HepG2 (cell line): Measurements from ENCODE around the gene RNF5. TPM values are rescaled to one million over a fixed set of nuclear protein-coding genes. Genes with fewer than 3 reads are reported as not detected.

Experiments used
- ATAC-seq: fragments of 200-7000 bp; cut with Tn5 transposase; 3 replicates; pipeline ENCODE4 v1.9.1; 2020; ENCODE audit warnings: mild to moderate bottlenecking, moderate library complexity
- BruUV-seq: library from RNA; stranded (reverse); fragments of 400-500 nt; replicated peaks from 2 replicates; lab custom pipeline; 2021; lab: Mats Ljungman, UMichigan
- CTCF ChIA-PET: fragments of 300-600 bp; formaldehyde crosslinking; extraction: SDS; loops from one replicate; lab custom pipeline; 2021; ENCODE audit warnings: low total read pairs, inconsistent platforms, low intra/inter-chr PET ratio; lab: Yijun Ruan, JAX
- POLR2A ChIA-PET: fragments of 350-600 bp; sonication (Branson Sonifier 250); formaldehyde crosslinking; loops from one replicate; lab custom pipeline; 2020; ENCODE audit warnings: antibody characterized with exemption, inconsistent platforms; lab: Yijun Ruan, JAX
- DNase-seq: peaks from one replicate; pipeline ENCODE4 v3.0.0-alpha.2; 2015; ENCODE audit warnings: low spot score
- FAIRE-seq: peaks from 3 replicates; lab custom pipeline; 2011; peaks lifted over from hg19 to GRCh38; lab: Jason Lieb, UNC
- H2AFZ ChIP-seq: one replicate; pipeline ENCODE4 v1.6.1; 2011; ENCODE audit warnings: low read length, inconsistent platforms
- H3K27ac ChIP-seq: fragments of 300-600 bp; 3 replicates; pipeline ENCODE4 v1.8.0; 2011; ENCODE audit warnings: mixed run types, mild to moderate bottlenecking, mixed read lengths, low read length, inconsistent platforms; ENCODE audit not compliant: insufficient read depth; ENCODE audit errors: extremely low read length
- H3K27me3 ChIP-seq, 2 experiments: fragments of 200-600 bp in 1 of 2; 2 replicates in 1 of 2; 3 replicates in 1 of 2; pipeline versions ENCODE4 v1.6.0 to v1.8.0; 2011; ENCODE audit warnings: low read length in 2 of 2, mild to moderate bottlenecking in 2 of 2, moderate library complexity in 2 of 2, inconsistent platforms in 1 of 2; ENCODE audit not compliant: insufficient read depth in 2 of 2, control insufficient read depth in 1 of 2
- H3K36me3 ChIP-seq, 2 experiments: fragments of 200-600 bp in 1 of 2; replicated peaks in 1 of 2; 2 replicates in 1 of 2; 3 replicates in 1 of 2; pipeline versions ENCODE4 v1.5.1 to v1.8.0; 2011; ENCODE audit warnings: low read length in 2 of 2, inconsistent platforms in 1 of 2; ENCODE audit not compliant: insufficient read depth in 2 of 2, control insufficient read depth in 1 of 2
- H3K4me1 ChIP-seq: 2 replicates; pipeline ENCODE4 v1.5.1; 2012; ENCODE audit warnings: low read length, inconsistent platforms; ENCODE audit not compliant: insufficient read depth
- H3K4me2 ChIP-seq: 2 replicates; pipeline ENCODE4 v1.6.0; 2011; ENCODE audit warnings: low read depth, low read length, inconsistent platforms
- H3K4me3 ChIP-seq, 3 experiments: fragments of 200-600 bp in 1 of 3; sonication (generic), shearing (Covaris generic) in 1 of 3; replicated peaks in 1 of 3; 2 replicates each; pipeline ENCODE4 v1.5.1; 2011 to 2016; ENCODE audit warnings: low read length in 3 of 3, inconsistent platforms in 2 of 3, low read depth in 2 of 3, mild to moderate bottlenecking in 2 of 3, control low read depth in 1 of 3, mixed read lengths in 1 of 3; ENCODE audit not compliant: insufficient read depth in 1 of 3
- H3K79me2 ChIP-seq: one replicate; pipeline ENCODE4 v1.6.1; 2011; ENCODE audit warnings: low read length, inconsistent platforms; ENCODE audit not compliant: insufficient read depth
- H3K9ac ChIP-seq: 2 replicates; pipeline ENCODE4 v1.6.0; 2011; ENCODE audit warnings: mild to moderate bottlenecking, low read depth, low read length, inconsistent platforms; ENCODE audit not compliant: insufficient read depth
- H3K9me3 ChIP-seq: 2 replicates; pipeline ENCODE4 v1.5.1; 2012; ENCODE audit warnings: mild to moderate bottlenecking, low read length
- H4K20me1 ChIP-seq: 2 replicates; pipeline ENCODE4 v1.6.0; 2011; ENCODE audit warnings: inconsistent platforms, mild to moderate bottlenecking, low read length, moderate library complexity; ENCODE audit not compliant: insufficient read depth
- FOXP1 ChIP-seq, 2 experiments: fragments of 450-650 bp in 1 of 2; IDR thresholded peaks; 2 replicates each; pipeline ENCODE4 v1.6.1; 2017 to 2018; ENCODE audit warnings: antibody characterized with exemption in 1 of 2
- HNRNPLL ChIP-seq: fragments of 200-400 bp; formaldehyde crosslinking; IDR thresholded peaks from 2 replicates; pipeline ENCODE4 v1.6.1; 2017; ENCODE audit warnings: mild to moderate bottlenecking, low read depth, low read length; ENCODE audit not compliant: poor library complexity, severe bottlenecking
- IRF9 ChIP-seq: sonication (generic); formaldehyde crosslinking; IDR thresholded peaks from 2 replicates; pipeline ENCODE4 v1.8.0; 2022; ENCODE audit warnings: missing genetic modification reagents, mild to moderate bottlenecking, borderline replicate concordance
- JARID2 ChIP-seq: sonication (generic); formaldehyde crosslinking; IDR thresholded peaks from 2 replicates; pipeline ENCODE4 v1.8.1; 2023; ENCODE audit warnings: missing genetic modification reagents, inconsistent platforms; ENCODE audit not compliant: insufficient replicate concordance
- PRPF4 ChIP-seq: fragments of 200-400 bp; formaldehyde crosslinking; IDR thresholded peaks from 2 replicates; pipeline ENCODE4 v1.6.1; 2016; ENCODE audit warnings: low read length, low read depth; ENCODE audit not compliant: poor library complexity, severe bottlenecking
- SNAPC5 ChIP-seq: sonication (generic); formaldehyde crosslinking; IDR thresholded peaks from 2 replicates; pipeline ENCODE4 v1.8.1; 2023; ENCODE audit warnings: mild to moderate bottlenecking, missing genetic modification reagents, borderline replicate concordance
- SP140L ChIP-seq: sonication (generic); formaldehyde crosslinking; IDR thresholded peaks from 2 replicates; pipeline ENCODE4 v1.4.0; 2020; ENCODE audit warnings: missing genetic modification reagents, borderline replicate concordance
- TBX2 ChIP-seq: sonication (generic); formaldehyde crosslinking; IDR thresholded peaks from 2 replicates; pipeline ENCODE4 v1.5.0; 2020; ENCODE audit warnings: missing genetic modification reagents, mild to moderate bottlenecking, borderline replicate concordance
- TFE3 ChIP-seq: IDR thresholded peaks from 2 replicates; pipeline ENCODE4 v1.6.1; 2016
- TRAFD1 ChIP-seq: sonication (generic); formaldehyde crosslinking; IDR thresholded peaks from 2 replicates; pipeline ENCODE4 v1.5.1; 2020; ENCODE audit warnings: missing genetic modification reagents, mild to moderate bottlenecking, borderline replicate concordance
- ZNF280B ChIP-seq: sonication (generic); formaldehyde crosslinking; IDR thresholded peaks from 2 replicates; pipeline ENCODE4 v1.5.0; 2020; ENCODE audit warnings: missing genetic modification reagents, mild to moderate bottlenecking, borderline replicate concordance
- ZNF883 ChIP-seq: sonication (generic); formaldehyde crosslinking; IDR thresholded peaks from 2 replicates; pipeline ENCODE4 v1.5.1; 2020; ENCODE audit warnings: mild to moderate bottlenecking, missing genetic modification reagents; ENCODE audit errors: not compliant biosample characterization
- WGBS: methylation state at CpG from one replicate; pipeline ENCODE4 v1.1.6; 2017; ENCODE audit warnings: low lambda C conversion rate; 5-methylcytosine and 5-hydroxymethylcytosine counted together
- in situ Hi-C: cut with HindIII; loops from 2 replicates; pipeline ENCODE4 v1.10.0; 2017; ENCODE audit warnings: low pct_unique_long_range_greater_than_20kb; ENCODE audit not compliant: extremely low pct_ligation_motif_present
- intact Hi-C: fragments of 100-400 bp; cut with micrococcal nuclease; formaldehyde crosslinking; loops from one replicate; pipeline ENCODE4 v1.10.0; 2022; ENCODE audit not compliant: unreplicated experiment
- polyA plus RNA-seq, 8 experiments: library from polyadenylated mRNA; depleted of rRNA in 3 of 8; stranded (reverse) in 7 of 8; unstranded in 1 of 8; fragments of >200 nt; fragmentation: Illumina TruSeq in 4 of 8; extraction: Trizol in 4 of 8; gene quantifications; 2 replicates each; pipeline versions ENCODE4 v1.2.1 to v1.2.3, GENCODE V29; 2011 to 2016; ENCODE audit warnings: low read depth in 4 of 8, missing spikeins in 1 of 8, mixed read lengths in 1 of 8; ENCODE audit not compliant: insufficient read depth in 1 of 8
- total RNA-seq, 5 experiments: library from RNA; depleted of rRNA; stranded (reverse); fragments of >200 nt; fragmentation: Illumina TruSeq; extraction: Trizol; gene quantifications; 2 replicates each; pipeline ENCODE4 v1.2.3, GENCODE V29; 2016; ENCODE audit warnings: low read depth in 1 of 5

RNF5 gene
- total and polyA plus RNA-seq, 2 of the 13 experiments (the other 11 are each of a cell fraction or from before 2014, with no cell fraction given): 98.0 to 131 TPM

DNA sequence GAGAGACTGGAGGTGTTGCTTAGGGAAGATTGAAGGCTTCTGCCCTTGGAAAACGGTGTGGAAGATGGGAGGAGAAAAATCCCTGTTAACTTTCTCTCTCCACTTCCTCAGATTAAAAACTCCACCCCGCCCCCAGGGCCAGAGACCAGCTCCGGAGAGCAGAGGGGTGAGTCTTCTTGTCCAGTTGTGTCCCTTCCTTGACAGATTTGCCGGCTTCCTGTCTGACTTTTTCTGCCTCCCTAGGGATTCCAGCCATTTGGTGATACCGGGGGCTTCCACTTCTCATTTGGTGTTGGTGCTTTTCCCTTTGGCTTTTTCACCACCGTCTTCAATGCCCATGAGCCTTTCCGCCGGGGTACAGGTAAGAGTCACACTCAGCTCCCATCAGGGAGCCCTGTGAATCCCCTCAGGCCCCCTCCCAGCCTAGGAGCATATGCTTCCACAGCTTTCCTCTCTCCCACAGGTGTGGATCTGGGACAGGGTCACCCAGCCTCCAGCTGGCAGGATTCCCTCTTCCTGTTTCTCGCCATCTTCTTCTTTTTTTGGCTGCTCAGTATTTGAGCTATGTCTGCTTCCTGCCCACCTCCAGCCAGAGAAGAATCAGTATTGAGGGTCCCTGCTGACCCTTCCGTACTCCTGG, 1.7 kb downstream of the RNF5 start:
- peak overlapping the region; percentile 97 for H3K27ac ChIP-seq
- H3K9ac ChIP-seq: peak overlapping the region; percentile 90; the same call in 1 of the 2 replicates
- in situ Hi-C loops: no loop called here
- no peak for FAIRE-seq
- CTCF ChIA-PET: no interaction called here
- peaks cover 34% of the 10 kb centered on the region for H3K4me1 ChIP-seq
- TF ChIP-seq TBX2 (CRISPR knock-in tag) (no peak), IRF9 (CRISPR knock-in tag) (no peak), PRPF4 (no peak), ZNF883 (no peak), ZNF280B (no peak), SNAPC5 (CRISPR knock-in tag) (no peak), TRAFD1 (CRISPR knock-in tag) (no peak), SP140L (no peak), JARID2 (CRISPR knock-in tag) (no peak), FOXP1 (IDR thresholded peaks at IDR 0.05) (no peak), FOXP1 (CRISPR knock-in tag; IDR thresholded peaks at IDR 0.05) (no peak), TFE3 (CRISPR knock-in tag) (no peak), HNRNPLL (no peak)
- TF ChIP-seq, all 625 proteins: peak for 0
- Histone ChIP-seq H3K79me2 (peaks cover 30% of the 10 kb centered on the region), H3K27me3 (no peaks in the 10 kb centered on the region; a peak in 1 of 5 replicates), H2AFZ (no peak overlapping the region), H3K4me3 (no peak overlapping the region), H4K20me1 (no peaks in the 10 kb centered on the region), H3K36me3 (peaks cover 20 to 32% of the 10 kb centered on the region in 2 experiments; a peak in 4 of 5 replicates), H3K4me2 (peak overlapping the region; percentile 97), H3K9me3 (no peaks in the 10 kb centered on the region)
- POLR2A ChIA-PET: interaction anchor here (1.6 to 5.8 kb wide), 3 partner anchors 9 to 52 kb away, joined by 5 to 127 read pairs (median 82); partner anchors contain the start of genes ATF6B and PBX2
- ATAC-seq (no peak), DNase-seq (no peak)
- WGBS: 90% methylated on average over 10 of the region's 10 CpGs
- intact Hi-C loops: loop anchor here (5.0 kb wide), 1 partner anchor 1087 kb away; no protein-coding TSS in a partner anchor
- no TSS peak for BruUV-seq
